ENCODE data around the gene DCUN1D2.
"Not testable (repeated sequence)": the region's sequence is repeated elsewhere in the genome, so short reads cannot be mapped to it uniquely, and the experiment has no call there.

Gene DCUN1D2

DNA sequence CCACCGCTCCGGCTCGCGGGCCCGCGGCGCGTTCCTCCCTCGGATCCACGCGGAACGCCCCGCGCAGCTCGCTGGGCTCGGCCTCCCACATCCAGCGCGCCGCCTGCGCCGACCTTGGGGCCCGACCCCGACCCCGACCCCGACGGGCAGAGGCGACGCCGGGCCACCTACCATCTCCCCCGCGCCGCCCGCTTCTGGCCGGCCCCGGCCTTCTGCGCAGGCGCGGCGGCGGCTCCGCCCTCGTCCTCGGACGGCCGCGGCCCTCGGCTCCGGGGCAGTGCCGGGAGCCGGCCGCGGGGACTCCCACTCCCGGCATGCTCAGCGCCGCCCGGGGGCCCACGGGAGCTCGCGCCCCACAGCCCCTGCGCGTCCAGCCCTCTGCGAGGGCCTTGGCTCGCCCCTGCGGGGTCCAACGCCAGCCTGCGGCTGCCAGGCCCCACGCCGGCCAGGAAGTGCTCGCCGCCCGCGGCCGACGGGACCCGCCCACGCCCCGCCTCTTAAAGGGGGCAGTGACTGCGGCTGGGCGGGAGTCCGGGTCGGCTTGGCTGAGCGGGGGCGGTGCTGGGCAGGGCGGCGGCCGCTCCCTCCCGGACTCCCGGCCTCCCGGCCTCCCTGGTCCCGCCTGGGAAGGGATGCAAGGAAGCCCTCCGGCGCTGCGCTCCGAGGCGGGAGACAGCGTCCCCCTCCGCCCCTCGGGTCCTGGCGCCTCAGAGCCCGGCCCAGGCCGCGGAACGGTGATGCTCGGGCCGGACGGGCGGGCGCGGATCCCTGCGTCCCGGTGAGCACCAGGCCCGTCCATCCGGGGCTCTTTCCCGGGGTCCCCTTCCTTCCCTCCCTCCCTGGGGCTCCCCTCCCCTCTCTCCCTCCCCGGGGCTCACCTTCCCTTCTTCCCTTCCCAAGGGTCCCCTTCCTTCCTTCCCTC is at the start of gene DCUN1D2:
Gene DCUN1D2 (minus strand): TSS at position 216 of the 922 bp plus-strand sequence. CDS start 42 bp downstream, at position 174.
- DNase-seq, result peak; percentile 92

DNA sequence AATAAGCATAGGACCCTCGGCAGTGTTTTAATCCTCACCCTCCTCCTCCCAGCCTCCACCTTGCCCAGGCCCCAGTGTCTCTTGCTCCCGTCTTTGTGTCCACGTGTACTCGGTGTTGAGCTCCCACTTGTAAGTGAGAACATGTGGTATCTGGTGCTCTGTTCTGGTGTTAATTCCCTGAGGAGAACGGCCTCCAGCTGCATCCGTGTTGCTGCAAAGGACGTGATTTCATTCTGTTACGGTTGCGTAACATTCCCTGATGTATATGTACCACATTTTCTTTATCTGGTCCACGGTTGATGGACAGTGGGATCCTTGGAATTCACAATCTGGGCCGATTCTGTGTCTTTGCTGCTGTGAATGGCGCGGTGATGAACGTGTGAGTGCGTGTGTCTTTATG is 49.3 kb upstream of the DCUN1D2 start:
- no peak for DNase-seq

DNA sequence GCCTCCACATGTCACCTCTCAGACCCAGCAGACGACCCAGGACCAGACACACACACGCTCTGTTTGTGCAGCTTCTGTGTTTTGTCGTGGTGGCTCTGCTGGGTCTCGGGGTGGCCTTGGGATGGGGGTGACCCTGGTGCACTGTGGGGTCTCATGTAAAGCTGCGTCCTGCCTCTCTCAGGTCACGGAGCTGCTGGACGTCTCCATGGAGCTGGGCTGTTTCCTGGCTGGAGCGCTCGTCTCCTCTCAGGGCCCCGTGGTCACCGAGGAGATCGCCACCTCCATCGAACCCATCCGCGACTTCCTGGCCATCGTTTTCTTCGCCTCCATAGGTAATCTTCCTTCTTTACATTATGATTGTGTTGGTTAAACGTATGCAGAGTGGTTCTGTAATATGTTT is 48.7 kb upstream of the DCUN1D2 start:
- no peak for DNase-seq

DNA sequence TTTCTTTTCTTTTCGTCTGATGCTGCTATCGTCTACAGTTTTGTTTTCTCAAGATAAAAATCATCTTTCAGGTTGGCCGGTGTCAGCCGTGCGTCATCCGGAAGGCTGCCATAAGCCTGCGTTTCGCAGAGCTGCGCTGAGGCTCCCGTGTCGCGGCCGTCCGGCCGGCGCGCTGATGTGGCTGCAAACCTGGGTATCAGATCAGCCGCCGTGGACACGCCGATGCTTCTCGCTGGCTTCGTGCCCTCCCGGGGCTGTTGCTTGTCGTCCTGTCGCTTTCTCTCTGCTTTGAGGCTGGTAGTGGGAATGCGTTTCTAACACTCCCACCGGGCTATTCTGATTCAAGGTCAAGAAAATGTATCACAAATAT is 48.2 kb upstream of the DCUN1D2 start:
- DNase-seq, result no peak

DNA sequence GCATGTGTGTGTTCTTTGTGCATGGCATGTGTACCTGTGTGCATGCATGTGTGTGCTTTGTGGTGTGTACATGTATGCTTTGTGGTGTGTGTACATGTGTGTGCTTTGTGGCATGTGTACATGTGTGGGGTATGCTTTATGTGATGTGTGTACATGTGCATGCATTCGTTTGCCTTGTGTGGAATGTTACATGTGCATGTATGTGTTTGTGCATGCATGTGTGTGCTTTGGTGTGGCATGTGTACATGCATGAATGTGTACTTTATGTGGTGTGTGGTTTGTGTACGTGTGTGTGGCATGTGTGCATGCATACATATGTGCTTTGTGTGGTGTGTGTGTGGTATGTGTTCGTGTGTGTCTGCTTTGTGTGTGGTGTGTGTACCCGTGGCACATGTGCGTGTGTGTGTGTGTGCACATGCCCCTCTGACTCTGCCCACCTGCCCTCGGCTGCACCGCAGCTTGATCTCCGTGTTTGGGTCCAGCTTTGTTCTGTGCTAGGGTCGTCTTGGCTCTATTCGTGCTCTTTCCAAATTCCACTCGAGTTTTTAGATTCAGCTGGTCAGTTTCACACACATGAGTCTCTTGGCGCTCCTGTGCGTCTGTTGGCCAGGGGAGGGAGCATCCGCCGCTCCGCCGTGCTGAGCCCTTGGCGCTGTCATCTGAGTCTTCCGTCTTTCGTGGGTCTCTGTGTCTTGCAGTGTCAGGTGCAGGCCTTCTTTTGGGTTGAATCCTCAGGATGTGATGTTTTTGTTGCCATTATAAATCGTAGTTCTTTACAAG is 47.6 kb upstream of the DCUN1D2 start:
- no peak for DNase-seq

DNA sequence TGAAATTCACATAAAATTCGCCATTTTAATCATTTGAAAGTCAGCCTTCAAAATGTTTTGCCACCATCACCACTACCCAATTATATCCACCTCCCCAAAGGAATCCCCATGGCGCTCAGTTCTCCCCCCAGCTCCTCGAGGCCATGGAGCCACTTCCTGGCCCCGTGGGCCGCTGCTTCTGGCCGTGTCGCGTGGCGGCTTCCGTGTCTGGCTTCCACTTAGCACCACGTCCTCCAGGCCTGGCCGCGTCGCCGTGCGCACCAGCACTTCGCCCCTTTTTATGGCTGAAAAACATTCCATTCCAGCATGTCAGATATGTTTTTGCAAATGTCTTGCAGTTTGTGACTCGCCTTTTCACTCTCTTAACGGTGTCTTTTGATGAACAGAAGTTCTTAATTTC is 46.7 kb upstream of the DCUN1D2 start:
- DNase-seq, result no peak

DNA sequence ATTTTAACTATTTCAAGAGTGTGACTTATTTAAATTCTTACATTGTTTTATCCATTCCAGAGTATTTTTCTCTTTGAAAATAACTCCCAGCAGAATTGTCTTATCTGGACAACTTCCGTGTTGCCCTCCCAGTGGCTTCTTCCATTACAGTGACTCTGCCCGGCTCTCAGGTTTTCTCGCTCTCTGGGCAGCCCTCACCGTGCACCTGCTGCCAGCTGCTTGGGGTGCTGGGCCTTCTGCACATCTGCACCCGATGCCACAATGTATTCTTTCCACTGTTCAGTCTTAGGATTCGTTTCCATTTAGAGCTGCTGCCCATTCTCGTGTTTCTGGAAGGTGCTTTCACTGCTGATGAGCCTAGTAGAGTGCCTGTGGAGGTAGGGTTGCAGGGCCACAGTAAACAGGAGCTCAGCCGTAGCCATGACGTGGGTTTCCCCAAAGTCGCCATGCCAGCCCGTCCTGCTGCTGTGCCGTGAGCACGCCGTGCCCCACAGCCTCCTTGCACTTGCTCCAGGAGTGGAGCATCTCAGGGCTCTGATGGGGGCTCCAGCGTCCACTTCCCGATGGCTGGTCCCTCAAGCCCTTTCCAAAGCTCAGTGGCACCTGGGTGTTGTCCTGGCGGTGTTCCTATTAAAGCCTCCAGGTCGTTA is 46.1 kb upstream of the DCUN1D2 start:
- DNase-seq, result no peak

DNA sequence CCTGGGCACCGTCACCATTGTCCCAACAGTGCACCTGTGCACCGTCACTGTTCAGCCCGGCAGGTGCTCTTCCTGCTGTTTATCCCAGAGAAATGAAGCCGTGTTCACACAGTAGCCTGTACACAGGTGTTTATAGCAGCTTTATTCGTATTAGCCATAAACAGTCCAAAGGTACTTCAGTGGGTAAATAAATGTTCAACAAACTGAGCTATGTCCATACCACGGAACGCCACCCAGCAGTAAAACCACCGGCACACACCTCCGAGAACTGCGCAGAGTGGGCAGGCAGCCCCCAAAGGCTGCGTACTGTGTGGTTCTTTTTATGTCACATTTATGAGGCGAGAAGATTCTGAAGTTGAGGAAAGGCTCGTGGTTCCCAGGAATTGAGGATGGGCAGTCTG is 44.9 kb upstream of the DCUN1D2 start:
- DNase-seq, result no peak

DNA sequence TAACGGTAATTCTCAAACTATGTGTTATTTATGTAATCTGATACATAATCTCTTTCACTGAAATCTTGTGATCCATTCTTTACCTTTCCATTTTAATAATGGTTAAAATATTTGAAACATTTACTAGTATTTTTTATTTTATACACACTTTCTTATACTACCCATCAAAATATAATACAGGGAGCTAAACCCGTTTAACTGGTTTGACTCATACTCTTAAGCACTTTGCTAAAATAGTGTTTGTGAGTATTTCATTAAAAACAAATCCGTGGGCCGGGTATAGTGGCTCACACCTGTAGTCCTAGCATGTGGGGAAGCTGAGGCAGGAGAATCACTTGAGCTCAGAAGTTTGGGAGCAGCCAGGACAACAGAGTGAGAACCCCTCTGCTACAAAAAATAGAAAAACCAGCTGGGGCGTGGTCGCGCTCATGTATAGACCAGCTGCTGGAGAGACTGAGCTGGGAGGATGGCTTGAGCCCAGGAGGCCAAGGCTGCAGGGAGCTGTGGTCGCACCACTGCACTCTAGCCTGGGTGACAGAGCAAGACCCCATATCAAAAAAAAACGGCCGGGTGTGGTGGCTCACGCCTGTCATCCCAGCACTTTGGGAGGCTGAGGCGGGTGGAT is 43.8 kb upstream of the DCUN1D2 start:
- DNase-seq, result no peak

DNA sequence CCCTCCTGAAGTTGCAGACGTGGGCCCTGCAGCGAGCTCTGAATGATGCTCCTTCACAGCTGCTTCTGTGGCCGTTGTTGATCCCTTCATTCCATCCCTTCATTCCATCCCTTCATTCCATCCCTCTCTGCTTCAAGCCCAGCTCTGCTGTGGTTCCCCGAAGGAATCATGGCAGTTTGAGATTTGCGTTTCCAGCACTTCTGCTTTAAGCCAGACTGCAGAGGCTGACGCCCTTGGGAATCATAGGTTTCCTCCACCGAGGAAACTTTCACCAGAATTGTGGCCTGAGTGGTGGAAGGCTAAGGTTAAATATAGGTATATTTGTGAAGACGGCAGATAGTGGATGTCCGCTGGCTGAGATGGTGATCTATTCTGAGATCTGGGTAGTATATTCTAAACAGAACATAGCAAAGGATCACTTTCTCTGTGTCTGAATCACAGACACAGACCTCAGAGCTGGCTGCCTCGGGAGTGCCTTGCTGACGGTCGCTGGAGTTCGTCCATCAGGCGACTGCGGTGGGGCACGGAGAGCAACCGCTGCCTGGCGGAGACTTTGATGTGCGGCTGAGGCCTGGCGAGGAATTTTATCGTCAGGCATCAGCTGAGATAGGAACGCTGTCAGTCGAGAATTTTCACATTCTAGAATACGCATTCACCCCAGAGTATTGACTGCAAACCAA is 42.8 kb upstream of the DCUN1D2 start:
- no peak for DNase-seq

DNA sequence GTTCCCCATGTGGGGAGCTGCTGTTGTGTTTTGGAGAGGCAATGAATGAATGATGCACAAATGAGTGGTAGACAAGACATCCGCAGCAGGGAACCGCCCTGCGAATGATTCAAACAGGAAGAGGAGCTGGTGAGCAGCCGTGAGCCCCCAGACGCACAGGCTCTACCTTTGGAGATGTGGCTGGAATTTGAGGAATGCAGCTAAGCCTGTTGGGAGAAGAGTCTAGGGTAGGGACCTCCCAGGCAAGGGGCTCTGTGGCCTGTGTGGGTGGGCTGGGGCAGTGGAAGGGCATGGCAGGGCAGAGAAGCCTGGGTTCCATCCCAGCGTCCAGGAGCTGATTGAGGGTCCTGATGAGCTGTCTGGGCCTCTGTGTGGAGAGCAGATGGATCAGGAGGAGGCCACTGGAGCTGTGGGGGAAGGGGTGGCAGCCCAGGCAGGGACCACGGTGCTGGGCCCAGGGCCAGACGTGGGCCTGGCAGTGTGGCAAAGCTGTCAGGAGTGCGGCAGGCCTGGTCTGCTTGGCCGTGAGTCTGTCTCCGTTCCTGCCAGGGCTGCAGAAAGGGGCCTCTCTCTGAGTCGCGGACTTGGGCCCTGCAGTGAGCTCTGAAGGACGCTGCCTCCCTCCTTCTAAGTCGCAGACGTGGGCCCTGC is 41.8 kb upstream of the DCUN1D2 start:
- DNase-seq, result no peak

DNA sequence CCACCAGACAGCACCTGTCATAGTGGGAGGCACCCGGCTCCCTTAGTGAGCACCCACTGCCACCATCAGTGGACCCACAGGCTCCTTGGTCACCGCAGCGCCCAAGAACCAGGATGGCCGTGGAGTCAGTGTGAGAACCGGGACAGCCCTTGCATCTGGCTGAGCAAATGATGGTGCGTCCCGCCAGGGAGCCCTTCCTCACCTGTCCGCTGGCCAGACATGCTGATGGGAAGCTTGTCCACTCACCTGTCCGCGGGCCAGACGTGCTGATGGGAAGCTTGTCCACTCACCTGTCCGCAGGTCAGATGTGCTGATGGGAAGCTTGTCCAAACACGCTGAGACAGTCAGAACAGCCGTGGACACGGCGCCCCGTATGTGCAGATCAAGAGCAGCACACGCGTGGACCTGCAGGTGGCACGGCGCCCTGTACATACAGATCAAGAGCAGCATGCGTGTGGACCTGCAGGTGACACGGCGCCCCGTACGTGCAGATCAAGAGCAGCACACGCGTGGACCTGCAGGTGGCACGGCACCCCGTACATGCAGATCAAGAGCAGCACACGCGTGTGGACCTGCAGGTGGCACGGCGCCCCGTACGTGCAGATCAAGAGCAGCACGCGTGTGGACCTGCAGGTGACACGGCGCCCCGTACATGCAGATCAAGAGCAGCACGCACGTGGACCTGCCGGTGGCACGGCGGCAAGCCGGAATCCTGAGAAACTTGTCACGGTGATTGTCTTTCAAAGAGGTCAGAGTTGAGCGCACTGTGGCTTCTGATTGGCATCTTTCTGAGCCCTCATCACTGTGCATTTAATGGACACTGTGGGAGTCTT is 40.7 kb upstream of the DCUN1D2 start:
- no peak for DNase-seq

DNA sequence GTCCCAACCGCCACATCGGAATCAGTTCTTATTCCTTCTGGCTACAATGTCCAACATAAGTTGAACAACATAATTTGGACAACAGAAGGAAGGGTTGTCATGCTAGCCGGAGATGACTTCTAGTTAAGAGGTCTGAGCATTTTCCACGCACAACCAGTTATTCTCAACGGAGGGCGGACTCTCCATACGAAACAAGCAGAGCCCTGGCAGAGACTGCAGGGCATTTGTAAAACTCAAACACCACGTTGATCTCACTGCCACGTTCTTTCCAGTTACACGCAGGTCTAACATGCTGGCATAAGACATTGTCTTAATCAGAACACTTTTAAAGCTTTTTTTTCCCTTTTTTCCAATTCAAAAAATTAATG is 38.3 kb upstream of the DCUN1D2 start:
- no peak for DNase-seq

DNA sequence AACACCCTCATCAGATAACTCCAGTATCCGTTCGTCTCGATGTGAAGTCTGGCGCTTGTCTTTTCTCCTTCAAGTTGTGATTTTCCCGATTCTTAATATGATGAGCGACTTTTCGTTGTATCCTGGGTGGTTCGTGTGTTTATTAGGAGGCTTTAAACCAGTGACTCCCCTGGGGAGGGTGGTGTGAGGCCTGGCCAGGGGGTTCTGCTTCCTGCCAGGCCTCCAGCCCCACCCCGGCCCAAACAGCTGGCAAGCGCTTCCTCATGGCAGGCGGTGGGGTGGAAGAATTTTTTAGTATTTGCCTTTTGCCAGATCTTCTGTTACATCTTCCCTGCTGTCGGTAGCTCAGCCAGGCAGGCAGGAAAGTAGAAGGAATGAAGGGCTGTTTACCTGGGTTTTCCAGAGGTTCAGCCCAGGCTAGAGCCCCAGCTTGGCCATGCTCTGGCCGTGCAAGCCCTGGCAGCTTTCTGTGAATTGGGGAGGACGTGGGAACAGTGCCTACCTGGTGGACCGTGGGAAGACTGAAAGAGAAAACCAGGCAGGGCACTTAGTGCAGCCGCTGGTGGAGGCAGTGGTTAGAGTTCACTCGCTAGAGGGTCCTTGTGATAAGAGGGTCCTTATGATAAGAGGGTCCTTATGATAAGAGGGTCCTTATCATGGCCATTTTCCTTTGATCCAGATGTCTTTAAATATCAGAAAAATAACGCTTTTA is 37.7 kb upstream of the DCUN1D2 start:
- DNase-seq, result no peak

DNA sequence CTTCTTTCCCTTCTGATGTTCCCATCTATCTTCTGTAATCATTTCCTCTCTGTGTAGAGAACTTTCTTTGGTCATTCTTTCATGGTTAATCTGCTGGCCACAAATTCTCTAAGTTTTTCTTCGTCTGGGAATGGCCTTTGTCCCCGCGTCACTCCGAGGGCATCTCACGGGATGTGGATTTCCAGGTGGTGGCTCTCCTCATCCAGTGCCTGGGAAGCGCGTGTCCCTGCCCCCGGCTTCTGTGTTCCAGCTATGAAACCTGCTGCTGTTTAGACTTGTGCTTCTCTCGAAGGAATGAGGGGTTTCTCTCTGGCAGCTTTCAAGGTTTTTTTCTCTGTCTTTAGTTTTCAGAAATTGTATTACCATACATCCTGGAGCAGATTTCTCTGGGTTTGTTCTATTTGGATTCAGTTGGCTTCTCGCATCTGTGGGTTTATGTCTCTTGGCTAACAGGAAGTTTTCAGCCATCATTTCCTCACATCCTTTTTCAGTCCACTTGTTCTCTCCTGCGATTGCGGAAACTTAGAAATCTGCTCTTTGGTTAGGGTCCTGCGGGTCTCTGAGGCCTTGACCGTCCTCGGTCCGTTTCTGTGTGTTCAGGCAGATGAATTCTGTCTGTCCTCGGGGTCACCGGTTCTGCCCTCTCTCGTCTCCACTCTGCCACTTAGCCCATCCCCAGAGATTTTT is 36.9 kb upstream of the DCUN1D2 start:
- no peak for DNase-seq

DNA sequence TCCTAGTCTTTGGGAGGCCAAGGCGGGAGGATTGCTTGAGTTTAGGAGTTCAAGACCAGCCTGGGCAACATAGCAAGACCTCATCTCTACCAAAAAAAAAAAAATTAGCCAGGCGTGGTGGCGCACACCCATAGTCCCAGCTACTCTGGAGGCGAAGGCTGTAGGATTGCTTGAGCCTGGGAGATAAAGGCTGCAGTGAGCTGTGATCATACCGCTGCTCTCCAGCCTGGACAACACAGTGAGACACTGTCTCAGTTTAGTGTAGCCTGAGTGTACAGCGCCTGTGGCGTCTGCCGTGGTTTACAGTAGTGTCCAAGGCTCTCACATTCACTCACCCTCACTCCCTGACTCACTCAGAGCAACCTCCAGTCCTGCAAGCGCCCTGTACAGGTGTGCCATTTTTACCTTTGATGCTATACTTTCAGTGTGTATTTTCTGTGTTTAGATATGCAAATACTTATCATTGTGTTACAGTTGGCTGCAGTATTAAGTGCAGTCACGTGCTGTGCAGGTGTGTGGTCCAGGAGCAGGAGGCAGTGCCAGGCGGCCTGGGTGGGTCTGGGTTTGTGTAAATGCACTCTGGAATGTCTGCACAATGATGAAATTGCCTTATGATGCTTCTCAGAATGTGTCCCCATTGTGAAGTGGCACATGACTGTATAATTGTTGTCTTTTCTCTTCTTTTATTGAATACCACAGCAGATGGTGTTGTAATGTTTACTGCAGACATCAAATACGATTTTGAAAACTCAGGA is 36.1 kb upstream of the DCUN1D2 start:
- DNase-seq, result no peak

DNA sequence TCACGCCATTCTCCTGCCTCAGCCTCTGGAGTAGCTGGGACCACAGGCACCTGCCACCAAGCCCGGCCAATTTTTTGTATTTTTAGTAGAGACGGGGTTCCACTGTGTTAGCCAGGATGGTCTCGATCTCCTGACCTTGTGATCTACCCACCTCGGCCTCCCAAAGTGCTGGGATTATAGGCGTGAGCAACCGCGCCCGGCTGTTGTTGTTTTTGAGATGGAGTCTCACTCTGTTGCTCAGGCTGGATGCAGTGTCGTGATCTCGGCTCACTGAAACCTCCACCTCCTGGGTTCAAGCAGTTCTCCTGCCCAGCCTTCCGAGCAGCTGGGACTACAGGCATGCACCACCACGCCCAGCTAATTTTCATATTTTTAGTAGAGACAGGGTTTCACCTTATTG is 31.9 kb upstream of the DCUN1D2 start:
- not testable (repeated sequence) for DNase-seq

DNA sequence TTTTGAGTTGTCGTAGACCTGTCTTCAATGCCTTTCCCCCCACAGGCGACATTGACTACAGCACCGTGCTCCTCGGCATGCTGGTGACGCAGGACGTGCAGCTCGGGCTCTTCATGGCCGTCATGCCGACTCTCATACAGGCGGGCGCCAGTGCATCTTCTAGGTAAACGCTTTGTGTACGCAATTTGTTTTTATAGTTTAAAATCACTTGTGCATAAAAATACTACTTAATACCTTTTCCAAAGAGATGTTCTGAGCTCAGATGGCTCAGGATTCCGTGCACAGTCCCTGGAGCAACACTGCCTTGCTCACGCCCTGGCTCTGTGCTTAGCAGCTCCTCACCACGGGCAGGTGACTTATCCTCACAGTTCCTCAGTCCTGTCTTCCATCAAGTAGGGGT is 30.1 kb upstream of the DCUN1D2 start:
- DNase-seq, result no peak

DNA sequence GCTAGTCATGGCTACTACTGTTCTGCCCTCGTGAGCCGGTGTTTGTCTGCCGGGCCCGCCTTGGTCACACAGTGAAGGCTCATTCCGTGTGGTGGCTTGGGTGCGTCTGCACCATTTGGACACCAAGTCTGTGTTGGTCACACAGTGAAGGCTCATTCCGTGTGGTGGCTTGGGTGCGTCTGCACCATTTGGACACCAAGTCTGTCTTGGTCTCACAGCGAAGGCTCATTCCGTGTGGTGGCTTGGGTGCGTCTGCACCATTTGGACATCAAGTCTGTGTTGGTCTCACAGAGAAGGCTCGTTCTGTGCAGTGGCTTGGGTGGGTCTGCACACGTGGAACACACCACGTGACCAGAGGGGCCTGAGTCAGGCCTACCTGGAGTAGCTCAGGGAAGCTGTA is 29.0 kb upstream of the DCUN1D2 start:
- no peak for DNase-seq

Data from NCI-H1105 treated with DMSO at 0.1 percent for 48 hours (cell line).